Lower lobe of right lung (tissue), 2 donors: ENCODE measurements around the gene DGKI. TPM values are rescaled to one million over a fixed set of nuclear protein-coding genes. Genes with fewer than 3 reads are reported as not detected.

Experiments
- ATAC-seq, 2 donors: fragments of 200-7000 bp; cut with Tn5 transposase; one replicate each; pipeline ENCODE4 v1.9.1; 2020 to 2022; ENCODE audit warnings: mild to moderate bottlenecking in 2 of 2, moderate library complexity in 2 of 2
- DNase-seq: peaks from one replicate; pipeline ENCODE4 v3.0.0-alpha.2; 2020
- H3K27ac ChIP-seq: fragments of 200-600 bp; one replicate; pipeline ENCODE4 v1.8.0; 2022
- H3K27me3 ChIP-seq: fragments of 200-600 bp; one replicate; pipeline ENCODE4 v1.8.0; 2022; ENCODE audit warnings: low read depth
- H3K36me3 ChIP-seq: fragments of 200-600 bp; one replicate; pipeline ENCODE4 v1.8.0; 2022; ENCODE audit warnings: mild to moderate bottlenecking
- H3K4me1 ChIP-seq: fragments of 200-600 bp; one replicate; pipeline ENCODE4 v1.8.0; 2022
- H3K4me3 ChIP-seq: fragments of 200-600 bp; one replicate; pipeline ENCODE4 v1.8.0; 2022; ENCODE audit warnings: mild to moderate bottlenecking
- H3K9me3 ChIP-seq: fragments of 200-600 bp; one replicate; pipeline ENCODE4 v1.8.0; 2022
- intact Hi-C: fragments of 100-400 bp; cut with DNase I; formaldehyde crosslinking; loops from one replicate; pipeline ENCODE4 v1.11.0; 2022
- total RNA-seq: library from RNA; stranded (reverse); fragmentation: NEBNext Ultra II Directional; extraction: Animal tissue kit (Norgen Biotek cat#: 25700); gene quantifications from one replicate; pipeline ENCODE4 v1.2.1, GENCODE V29; 2021
- TF ChIP-seq, protein P1 (sequence below): fragments of 200-600 bp; IDR thresholded peaks from one replicate; pipeline ENCODE4 v1.8.0; 2022; ENCODE audit warnings: antibody characterized with exemption, mild to moderate bottlenecking
- donor health status: DM: no; HTN: yes; CAD: no; lungs with severe emphysema.

The DGKI gene
- total RNA-seq, 1 donor from 2014 or later: 0.09 TPM

DNA sequence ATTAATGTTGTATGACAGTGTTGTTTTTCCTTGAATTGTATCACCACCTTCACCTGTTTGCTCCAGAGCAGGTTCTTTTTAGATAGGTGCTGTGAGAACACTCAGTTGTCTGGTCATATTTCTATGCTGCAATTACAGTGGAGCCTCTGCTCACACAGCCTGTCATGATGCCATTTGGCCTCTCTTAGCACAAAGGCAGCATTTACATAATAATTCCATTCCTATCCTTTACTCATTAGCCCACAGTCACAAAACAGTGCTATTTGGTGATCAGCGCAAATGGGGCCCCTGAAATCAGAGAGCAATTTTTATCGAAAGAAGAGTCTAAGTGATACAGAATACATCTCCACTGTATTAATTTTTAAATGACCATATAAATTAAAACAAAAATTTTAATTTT, 13.8 kb upstream of the DGKI start:
- no peak overlapping the region for H3K27ac ChIP-seq
- ATAC-seq: no peak

DNA sequence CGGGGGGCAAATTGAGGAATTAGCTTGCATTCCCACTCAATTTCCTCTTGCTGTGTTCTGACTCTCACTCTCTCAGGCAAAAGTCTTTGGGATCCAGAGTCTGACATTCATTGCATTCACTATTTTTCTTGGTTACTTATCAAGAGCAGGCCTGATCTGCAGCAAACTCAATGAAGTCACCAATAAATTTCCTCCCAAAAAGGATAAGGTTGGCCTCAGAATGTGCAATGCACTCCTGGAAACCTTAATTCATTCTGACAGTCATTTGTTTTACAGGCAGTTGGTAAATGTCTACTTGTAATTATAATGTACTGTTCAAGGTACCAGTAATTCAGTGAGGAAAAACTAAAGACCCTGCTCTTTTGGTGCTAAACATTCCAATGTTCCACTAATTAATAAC, 6.3 kb upstream of the DGKI start:
- H3K4me3 ChIP-seq: no peak overlapping the region
- TF ChIP-seq, protein P1, sequence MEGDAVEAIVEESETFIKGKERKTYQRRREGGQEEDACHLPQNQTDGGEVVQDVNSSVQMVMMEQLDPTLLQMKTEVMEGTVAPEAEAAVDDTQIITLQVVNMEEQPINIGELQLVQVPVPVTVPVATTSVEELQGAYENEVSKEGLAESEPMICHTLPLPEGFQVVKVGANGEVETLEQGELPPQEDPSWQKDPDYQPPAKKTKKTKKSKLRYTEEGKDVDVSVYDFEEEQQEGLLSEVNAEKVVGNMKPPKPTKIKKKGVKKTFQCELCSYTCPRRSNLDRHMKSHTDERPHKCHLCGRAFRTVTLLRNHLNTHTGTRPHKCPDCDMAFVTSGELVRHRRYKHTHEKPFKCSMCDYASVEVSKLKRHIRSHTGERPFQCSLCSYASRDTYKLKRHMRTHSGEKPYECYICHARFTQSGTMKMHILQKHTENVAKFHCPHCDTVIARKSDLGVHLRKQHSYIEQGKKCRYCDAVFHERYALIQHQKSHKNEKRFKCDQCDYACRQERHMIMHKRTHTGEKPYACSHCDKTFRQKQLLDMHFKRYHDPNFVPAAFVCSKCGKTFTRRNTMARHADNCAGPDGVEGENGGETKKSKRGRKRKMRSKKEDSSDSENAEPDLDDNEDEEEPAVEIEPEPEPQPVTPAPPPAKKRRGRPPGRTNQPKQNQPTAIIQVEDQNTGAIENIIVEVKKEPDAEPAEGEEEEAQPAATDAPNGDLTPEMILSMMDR: no peak
- intact Hi-C loops: no loop called here
- H3K27ac ChIP-seq: no peak overlapping the region
- no peaks in the 10 kb centered on the region for H3K9me3 ChIP-seq
- ATAC-seq (no peak), DNase-seq (no peak)
- no peaks in the 10 kb centered on the region for H3K4me1 ChIP-seq
- H3K27me3 ChIP-seq: no peaks in the 10 kb centered on the region
- H3K36me3 ChIP-seq: no peaks in the 10 kb centered on the region

More for the DNA sequence above, 13.8 kb upstream of the DGKI start:
- TF ChIP-seq, protein P1: no peak
- H3K36me3 ChIP-seq: peaks cover 7% of the 10 kb centered on the region
- no peaks in the 10 kb centered on the region for H3K9me3 ChIP-seq
- H3K27me3 ChIP-seq: no peaks in the 10 kb centered on the region
- H3K4me3 ChIP-seq: no peak overlapping the region
- intact Hi-C loops: no loop called here
- no peaks in the 10 kb centered on the region for H3K4me1 ChIP-seq
- DNase-seq: no peak

GRCh38 chr7:137852108-137852507, 5.3 kb upstream of the DGKI start:
- intact Hi-C loops: no loop called here
- TF ChIP-seq, protein P1: no peak
- H3K27ac ChIP-seq: no peak overlapping the region
- peaks cover 5% of the 10 kb centered on the region for H3K4me1 ChIP-seq
- H3K4me3 ChIP-seq: no peak overlapping the region
- no peaks in the 10 kb centered on the region for H3K9me3 ChIP-seq
- ATAC-seq: no peak
- no peaks in the 10 kb centered on the region for H3K36me3 ChIP-seq
- DNase-seq: no peak
- peaks cover 5% of the 10 kb centered on the region for H3K27me3 ChIP-seq

DNA sequence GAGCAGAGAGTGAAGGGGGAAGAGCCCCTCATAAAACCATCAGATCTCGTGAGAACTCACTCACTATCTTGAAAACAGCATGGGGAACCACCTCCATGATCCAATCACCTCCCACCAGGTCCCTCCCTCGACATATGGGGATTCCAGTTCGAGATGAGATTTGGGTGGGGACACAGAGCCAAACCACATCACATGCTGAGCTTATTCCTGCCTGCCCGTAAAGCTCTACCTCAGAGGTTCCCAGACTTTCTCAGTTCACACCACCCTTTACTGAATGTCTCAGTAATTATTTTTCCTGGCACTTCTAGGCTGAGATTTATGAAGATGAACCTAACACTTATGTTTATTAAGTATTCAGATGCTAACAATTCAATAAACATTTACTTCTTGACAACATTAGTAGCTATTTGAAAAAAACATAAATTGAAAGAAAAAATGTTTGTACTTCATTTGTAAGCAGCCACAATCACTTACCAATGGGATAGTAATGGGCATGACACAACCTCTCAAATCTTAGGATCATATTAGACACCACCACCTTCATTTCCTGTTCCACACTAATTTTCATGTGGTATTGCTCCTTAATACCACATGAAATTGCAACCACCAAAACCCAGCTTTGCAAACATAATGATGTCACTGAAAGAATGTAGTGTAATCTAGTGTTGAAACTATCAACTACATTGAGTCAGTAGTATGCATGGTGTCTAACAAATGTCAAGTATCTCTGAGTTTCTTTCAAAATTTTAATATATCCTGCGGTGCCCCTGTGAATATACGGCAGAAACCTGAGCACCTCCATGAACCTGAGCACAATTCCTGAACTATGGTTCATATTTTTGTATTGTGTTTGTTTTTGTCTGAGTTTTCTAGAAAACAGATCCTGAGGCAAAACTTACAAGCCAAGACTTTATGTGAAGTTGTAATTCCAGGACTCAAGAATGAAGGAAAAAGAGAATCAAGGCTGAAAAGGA, 4.5 kb upstream of the DGKI start:
- TF ChIP-seq, protein P1: no peak

DNA sequence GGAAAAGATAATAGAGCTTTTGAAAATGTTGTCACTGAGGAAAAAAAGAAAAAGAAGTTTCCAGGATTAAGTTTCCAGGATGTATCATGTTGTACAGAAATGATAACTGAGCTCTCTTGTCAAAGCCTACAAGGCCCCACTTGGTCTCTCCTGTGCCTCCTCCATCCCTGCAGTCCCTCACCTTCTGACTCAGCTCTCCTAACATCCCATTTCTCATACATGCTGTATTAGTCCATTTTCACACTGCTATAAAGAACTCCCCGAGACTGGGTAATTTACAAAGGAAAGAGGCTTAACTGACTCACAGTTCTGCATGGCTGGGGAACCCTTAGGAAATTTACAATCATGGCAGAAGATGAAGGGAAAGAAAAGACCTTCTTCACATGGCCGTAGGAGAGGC, 3.8 kb upstream of the DGKI start:
- no peak overlapping the region for H3K4me3 ChIP-seq
- no peaks in the 10 kb centered on the region for H3K36me3 ChIP-seq
- intact Hi-C loops: no loop called here
- TF ChIP-seq, protein P1: no peak
- DNase-seq (no peak), ATAC-seq (no peak)
- H3K27ac ChIP-seq: no peak overlapping the region
- H3K9me3 ChIP-seq: no peaks in the 10 kb centered on the region
- H3K4me1 ChIP-seq: peaks cover 9% of the 10 kb centered on the region
- H3K27me3 ChIP-seq: peaks cover 13% of the 10 kb centered on the region

More for the DNA sequence above, 4.5 kb upstream of the DGKI start:
- no peak for DNase-seq
- Histone ChIP-seq H3K4me3 (no peak overlapping the region), H3K9me3 (no peaks in the 10 kb centered on the region), H3K27me3 (peaks cover 10% of the 10 kb centered on the region), H3K36me3 (no peaks in the 10 kb centered on the region), H3K4me1 (peaks cover 9% of the 10 kb centered on the region), H3K27ac (no peak overlapping the region)
- intact Hi-C loops: no loop called here
- ATAC-seq: no peak
